Measurements from ENCODE around the gene CADPS2.

GRCh38 chr7:122448893-122449589 lies 437.2 kb downstream of the CADPS2 start:
- TF ChIP-seq CTCF (conservative IDR thresholded peaks at IDR 0.05; ENCODE audit: low read length) (no peak), EZH2phosphoT487 (IDR thresholded peaks at IDR 0.05; ENCODE audit: borderline replicate concordance) (no peak)

Measured in Loucy (cell line).